Measurements from ENCODE around the gene FZR1.

FZR1 gene

GRCh38 chr19:3543150-3544057 lies 37.3 kb downstream of the FZR1 start:
- Mint-ChIP-seq H3K4me3 (no peak overlapping the region), H3K36me3 (ENCODE audit: low read depth) (peaks cover 93% of the 10 kb centered on the region), H3K4me1 (ENCODE audit: low read depth) (peaks cover 36% of the 10 kb centered on the region), H3K27ac (no peak overlapping the region), H3K9me3 (no peaks in the 10 kb centered on the region), H3K27me3 (no peaks in the 10 kb centered on the region)
- intact Hi-C loops (cut with micrococcal nuclease): loop anchor here (2.0 kb wide), 1 partner anchor 75 kb away; no protein-coding TSS in a partner anchor

GRCh38 chr19:3544058-3544376 lies 37.9 kb downstream of the FZR1 start:
- Mint-ChIP-seq H3K36me3 (ENCODE audit: low read depth) (peaks cover 93% of the 10 kb centered on the region), H3K4me1 (ENCODE audit: low read depth) (peaks cover 39% of the 10 kb centered on the region), H3K27ac (no peak overlapping the region), H3K27me3 (no peaks in the 10 kb centered on the region), H3K9me3 (no peaks in the 10 kb centered on the region), H3K4me3 (no peak overlapping the region)
- intact Hi-C loops (cut with micrococcal nuclease): loop anchor here (2.0 kb wide), 1 partner anchor 75 kb away; no protein-coding TSS in a partner anchor

GRCh38 chr19:3544742-3545668 lies 38.9 kb downstream of the FZR1 start:
- H3K27ac Mint-ChIP-seq: peak overlapping the region; percentile 54
- H3K4me3 Mint-ChIP-seq: no peak overlapping the region
- no peaks in the 10 kb centered on the region for H3K27me3 Mint-ChIP-seq
- no peaks in the 10 kb centered on the region for H3K9me3 Mint-ChIP-seq
- peaks cover 43% of the 10 kb centered on the region for H3K4me1 Mint-ChIP-seq (ENCODE audit: low read depth)
- H3K36me3 Mint-ChIP-seq (ENCODE audit: low read depth): peaks cover 93% of the 10 kb centered on the region
- intact Hi-C loops (cut with micrococcal nuclease): loop anchor here (2.0 to 5.0 kb wide), 2 partner anchors 74 to 162 kb away; partner anchors contain the start of gene TJP3

GRCh38 chr19:3545669-3546034 lies 39.5 kb downstream of the FZR1 start:
- Mint-ChIP-seq H3K27me3 (no peaks in the 10 kb centered on the region), H3K36me3 (ENCODE audit: low read depth) (peaks cover 95% of the 10 kb centered on the region), H3K4me3 (no peak overlapping the region), H3K4me1 (ENCODE audit: low read depth) (peaks cover 47% of the 10 kb centered on the region), H3K27ac (peak overlapping the region; percentile 54), H3K9me3 (no peaks in the 10 kb centered on the region)
- intact Hi-C loops (cut with micrococcal nuclease): loop anchor here (2.0 to 5.0 kb wide), 2 partner anchors 73 to 162 kb away; partner anchors contain the start of gene TJP3

GRCh38 chr19:3546119-3546518 lies 40.0 kb downstream of the FZR1 start:
- H3K36me3 Mint-ChIP-seq (ENCODE audit: low read depth): peaks cover 100% of the 10 kb centered on the region
- no peak overlapping the region for H3K4me3 Mint-ChIP-seq
- no peaks in the 10 kb centered on the region for H3K27me3 Mint-ChIP-seq

GRCh38 chr19:3547301-3547731 lies 41.2 kb downstream of the FZR1 start:
- Mint-ChIP-seq H3K4me3 (peak overlapping the region; percentile 26), H3K36me3 (ENCODE audit: low read depth) (peaks cover 100% of the 10 kb centered on the region), H3K27me3 (no peaks in the 10 kb centered on the region), H3K9me3 (no peaks in the 10 kb centered on the region), H3K4me1 (ENCODE audit: low read depth) (peaks cover 62% of the 10 kb centered on the region), H3K27ac (peak overlapping the region; percentile 39)
- intact Hi-C loops (cut with micrococcal nuclease): loop anchor here (5.0 kb wide), 1 partner anchor 160 kb away; the partner anchor contains the start of gene TJP3

More at GRCh38 chr19:3546119-3546518, 40.0 kb downstream of the FZR1 start:
- peaks cover 51% of the 10 kb centered on the region for H3K4me1 Mint-ChIP-seq (ENCODE audit: low read depth)
- H3K9me3 Mint-ChIP-seq: no peaks in the 10 kb centered on the region
- H3K27ac Mint-ChIP-seq: no peak overlapping the region
- intact Hi-C loops (cut with micrococcal nuclease): loop anchor here (5.0 kb wide), 1 partner anchor 161 kb away; the partner anchor contains the start of gene TJP3

GRCh38 chr19:3547767-3548282 lies 41.7 kb downstream of the FZR1 start:
- intact Hi-C loops (cut with micrococcal nuclease): loop anchor here (5.0 kb wide), 1 partner anchor 159 kb away; the partner anchor contains the start of gene TJP3

GRCh38 chr19:3548606-3549005 lies 42.5 kb downstream of the FZR1 start:
- Mint-ChIP-seq H3K27me3 (no peaks in the 10 kb centered on the region), H3K27ac (peak overlapping the region; percentile 89), H3K4me1 (ENCODE audit: low read depth) (peaks cover 74% of the 10 kb centered on the region), H3K36me3 (ENCODE audit: low read depth) (peaks cover 100% of the 10 kb centered on the region), H3K9me3 (no peaks in the 10 kb centered on the region), H3K4me3 (peak overlapping the region; percentile 51)
- intact Hi-C loops (cut with micrococcal nuclease): loop anchor here (5.0 kb wide), 1 partner anchor 159 kb away; the partner anchor contains the start of gene TJP3

More at GRCh38 chr19:3547767-3548282, 41.7 kb downstream of the FZR1 start:
- no peaks in the 10 kb centered on the region for H3K9me3 Mint-ChIP-seq
- no peak overlapping the region for H3K4me3 Mint-ChIP-seq
- peaks cover 67% of the 10 kb centered on the region for H3K4me1 Mint-ChIP-seq (ENCODE audit: low read depth)
- H3K36me3 Mint-ChIP-seq (ENCODE audit: low read depth): peaks cover 100% of the 10 kb centered on the region
- peak overlapping the region; percentile 39 for H3K27ac Mint-ChIP-seq
- H3K27me3 Mint-ChIP-seq: no peaks in the 10 kb centered on the region

GRCh38 chr19:3549816-3550215 lies 43.7 kb downstream of the FZR1 start:
- Mint-ChIP-seq H3K9me3 (no peaks in the 10 kb centered on the region), H3K4me1 (ENCODE audit: low read depth) (peaks cover 80% of the 10 kb centered on the region), H3K4me3 (peak overlapping the region; percentile 20), H3K36me3 (ENCODE audit: low read depth) (peaks cover 97% of the 10 kb centered on the region), H3K27ac (peak overlapping the region; percentile 89), H3K27me3 (no peaks in the 10 kb centered on the region)
- intact Hi-C loops (cut with micrococcal nuclease): loop anchor here (5.0 kb wide), 1 partner anchor 157 kb away; the partner anchor contains the start of gene TJP3

- Mint-ChIP-seq H3K9me3 (no peaks in the 10 kb centered on the region), H3K4me3 (peak overlapping the region; percentile 62), H3K27ac (peak overlapping the region; percentile 89), H3K36me3 (ENCODE audit: low read depth) (peaks cover 97% of the 10 kb centered on the region), H3K4me1 (ENCODE audit: low read depth) (peaks cover 79% of the 10 kb centered on the region), H3K27me3 (no peaks in the 10 kb centered on the region)
- intact Hi-C loops (cut with micrococcal nuclease): no loop called here
These were observed 45.1 kb downstream of the FZR1 start for GRCh38 chr19:3550947-3551791.

GRCh38 chr19:3551792-3552095 lies 45.6 kb downstream of the FZR1 start:
- H3K9me3 Mint-ChIP-seq: no peaks in the 10 kb centered on the region
- peak overlapping the region; percentile 62 for H3K4me3 Mint-ChIP-seq
- peak overlapping the region; percentile 89 for H3K27ac Mint-ChIP-seq
- H3K27me3 Mint-ChIP-seq: no peaks in the 10 kb centered on the region
- peaks cover 81% of the 10 kb centered on the region for H3K4me1 Mint-ChIP-seq (ENCODE audit: low read depth)
- intact Hi-C loops (cut with micrococcal nuclease): no loop called here
- peaks cover 97% of the 10 kb centered on the region for H3K36me3 Mint-ChIP-seq (ENCODE audit: low read depth)

GRCh38 chr19:3554254-3555083 lies 48.4 kb downstream of the FZR1 start:
- intact Hi-C loops (cut with micrococcal nuclease): no loop called here
- H3K4me1 Mint-ChIP-seq (ENCODE audit: low read depth): peaks cover 73% of the 10 kb centered on the region
- no peaks in the 10 kb centered on the region for H3K9me3 Mint-ChIP-seq
- H3K36me3 Mint-ChIP-seq (ENCODE audit: low read depth): peaks cover 73% of the 10 kb centered on the region
- peak overlapping the region; percentile 89 for H3K27ac Mint-ChIP-seq
- H3K4me3 Mint-ChIP-seq: peak overlapping the region; percentile 95
- no peaks in the 10 kb centered on the region for H3K27me3 Mint-ChIP-seq

Data from dendritic cell treated with granulocyte-macrophage colony-stimulating factor and Interleukin-4, amounts not matched to agents 40 ng/mL and 50 ng/mL, for 4 days (primary cell).